ENCODE results near the gene PREX1.

The PREX1 gene

GRCh38 chr20:48734104-48734749 is 93.6 kb downstream of the PREX1 start:
- DNase-seq (ENCODE audit: low spot score) = no peak

- DNase-seq (ENCODE audit: low spot score) = no peak
Measured at GRCh38 chr20:48733296-48733790, 94.5 kb downstream of the PREX1 start.

- DNase-seq (ENCODE audit: low spot score) = no peak
Measured at GRCh38 chr20:48732081-48732829, 95.5 kb downstream of the PREX1 start.

GRCh38 chr20:48731536-48731935 is 96.3 kb downstream of the PREX1 start:
- DNase-seq (ENCODE audit: low spot score) = no peak

- DNase-seq (ENCODE audit: low spot score) = no peak
Measured at GRCh38 chr20:48730977-48731376, 96.8 kb downstream of the PREX1 start.

- no peak for DNase-seq (ENCODE audit: low spot score)
Measured at GRCh38 chr20:48729538-48729937, 98.3 kb downstream of the PREX1 start.

GRCh38 chr20:48728042-48728825 is 99.6 kb downstream of the PREX1 start:
- DNase-seq (ENCODE audit: low spot score) = no peak

- no peak for DNase-seq (ENCODE audit: low spot score)
Measured at GRCh38 chr20:48727226-48727625, 100.6 kb downstream of the PREX1 start.

- no peak for DNase-seq (ENCODE audit: low spot score)
Measured at GRCh38 chr20:48725555-48725991, 102.2 kb downstream of the PREX1 start.

GRCh38 chr20:48724891-48725554 is 102.8 kb downstream of the PREX1 start:
- no peak for DNase-seq (ENCODE audit: low spot score)

- no peak for DNase-seq (ENCODE audit: low spot score)
Measured at GRCh38 chr20:48724382-48724781, 103.4 kb downstream of the PREX1 start.

- DNase-seq (ENCODE audit: low spot score) = no peak
Measured at GRCh38 chr20:48723308-48724264, 104.2 kb downstream of the PREX1 start.

- DNase-seq (ENCODE audit: low spot score) = no peak
Measured at GRCh38 chr20:48722737-48723191, 105.0 kb downstream of the PREX1 start.

GRCh38 chr20:48722002-48722731 is 105.6 kb downstream of the PREX1 start:
- no peak for DNase-seq (ENCODE audit: low spot score)

GRCh38 chr20:48721324-48722001 is 106.3 kb downstream of the PREX1 start:
- DNase-seq (ENCODE audit: low spot score) = no peak

- DNase-seq (ENCODE audit: low spot score) = no peak
Measured at GRCh38 chr20:48720256-48720985, 107.4 kb downstream of the PREX1 start.

GRCh38 chr20:48719598-48720255 is 108.1 kb downstream of the PREX1 start:
- DNase-seq (ENCODE audit: low spot score) = no peak
